HUDEP-2 (cell line): Measurements from ENCODE around the gene WDR90.

Experiments used
- DNase-seq, 76 experiments: peaks; one replicate each; lab custom pipeline; 2025; ENCODE audit not compliant: unreplicated experiment in 76 of 76; lab: John Stamatoyannopoulos, UW

WDR90 gene

GRCh38 chr16:648781-649589 is at the start of gene WDR90:
Gene WDR90 (plus strand): TSS chr16:649365. CDS start chr16:649417, 52 bp downstream.
- DNase-seq, result peak in 74 of 76 experiments; percentile 30 to 94 (median 88)

- DNase-seq, result peak in 4 of 76 experiments; percentile 15 to 28 (median 20)
These were observed 48.4 kb upstream of the WDR90 start for GRCh38 chr16:600781-601180.

DNA sequence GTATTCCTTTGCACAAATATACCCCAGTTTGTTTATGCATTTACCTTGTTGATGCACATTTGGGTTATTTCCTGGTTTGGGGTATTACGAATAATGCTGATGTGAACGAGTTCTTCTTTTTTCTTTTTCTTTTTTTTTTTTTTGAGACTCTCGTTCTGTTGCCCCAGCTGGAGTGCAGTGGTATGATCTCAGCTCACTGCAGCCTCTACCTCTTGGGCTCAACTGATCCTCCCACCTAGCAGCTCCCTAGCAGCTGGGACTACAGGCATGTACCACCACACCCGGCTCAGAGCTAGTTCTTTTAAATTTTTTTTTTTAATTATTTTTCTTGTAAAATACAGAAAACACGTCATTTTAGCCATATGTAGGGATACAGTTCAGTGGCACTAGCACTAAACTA is 45.2 kb upstream of the WDR90 start:
- no peak for DNase-seq

GRCh38 chr16:606656-607307 is 42.4 kb upstream of the WDR90 start:
- no peak for DNase-seq

GRCh38 chr16:608019-608418 is 41.1 kb upstream of the WDR90 start:
- no peak for DNase-seq

DNA sequence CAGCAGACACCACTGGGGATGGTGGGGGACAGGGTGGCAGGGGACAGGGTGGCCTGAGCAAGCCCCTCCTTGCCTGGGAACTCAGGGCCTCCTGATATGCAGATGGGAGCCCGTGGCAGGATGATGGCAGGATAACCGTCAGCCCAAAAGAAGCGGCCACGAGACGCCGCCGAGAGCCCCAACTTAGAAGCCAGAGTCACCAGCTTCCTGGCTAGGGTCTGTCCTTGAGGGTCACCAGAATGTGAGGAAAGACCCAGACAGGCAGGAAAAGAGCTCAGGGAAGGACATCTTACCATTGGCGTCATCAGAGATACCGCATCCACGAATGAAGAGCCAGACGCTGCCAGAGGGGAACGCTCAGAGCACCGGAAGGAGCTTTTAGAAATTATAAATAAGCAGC is 39.8 kb upstream of the WDR90 start:
- DNase-seq, result no peak

- no peak for DNase-seq
These were observed 39.2 kb upstream of the WDR90 start for GRCh38 chr16:609984-610383.

GRCh38 chr16:610513-611381 is 38.4 kb upstream of the WDR90 start:
- peak in 16 of 76 experiments; percentile 2 to 33 (median 19) for DNase-seq

DNA sequence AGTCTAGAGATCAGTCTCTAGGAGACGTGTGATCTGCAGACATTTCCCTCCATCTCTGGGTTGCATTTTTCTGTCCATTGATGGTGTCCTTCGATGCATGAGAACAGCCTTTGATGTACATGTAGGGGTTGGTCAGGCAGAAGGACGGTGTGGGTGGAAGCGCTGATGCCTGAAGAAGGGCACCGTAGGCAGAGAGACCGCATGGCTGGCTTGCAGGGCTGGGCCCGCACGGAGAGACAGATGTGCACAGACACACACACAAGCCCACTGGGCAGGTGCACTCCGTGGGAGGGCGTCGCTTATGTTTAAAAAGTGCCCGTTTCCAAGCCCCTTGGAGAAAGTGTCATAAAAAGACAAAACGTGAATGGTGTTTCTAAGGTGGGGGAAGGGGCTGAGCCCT is 34.0 kb upstream of the WDR90 start:
- no peak for DNase-seq

GRCh38 chr16:616733-617586 is 32.2 kb upstream of the WDR90 start:
- DNase-seq, result no peak

- no peak for DNase-seq
These were observed 31.3 kb upstream of the WDR90 start for GRCh38 chr16:617855-618254.

- no peak for DNase-seq
These were observed 29.6 kb upstream of the WDR90 start for GRCh38 chr16:619476-620100.

- DNase-seq, result no peak
These were observed 28.3 kb upstream of the WDR90 start for GRCh38 chr16:620700-621525.

- peak in 45 of 76 experiments; percentile 7 to 70 (median 43) for DNase-seq
These were observed 27.5 kb upstream of the WDR90 start for GRCh38 chr16:621526-622105.

- no peak for DNase-seq
These were observed 26.3 kb upstream of the WDR90 start for GRCh38 chr16:622920-623280.

- DNase-seq, result no peak
These were observed 24.6 kb upstream of the WDR90 start for GRCh38 chr16:624526-625070.

DNA sequence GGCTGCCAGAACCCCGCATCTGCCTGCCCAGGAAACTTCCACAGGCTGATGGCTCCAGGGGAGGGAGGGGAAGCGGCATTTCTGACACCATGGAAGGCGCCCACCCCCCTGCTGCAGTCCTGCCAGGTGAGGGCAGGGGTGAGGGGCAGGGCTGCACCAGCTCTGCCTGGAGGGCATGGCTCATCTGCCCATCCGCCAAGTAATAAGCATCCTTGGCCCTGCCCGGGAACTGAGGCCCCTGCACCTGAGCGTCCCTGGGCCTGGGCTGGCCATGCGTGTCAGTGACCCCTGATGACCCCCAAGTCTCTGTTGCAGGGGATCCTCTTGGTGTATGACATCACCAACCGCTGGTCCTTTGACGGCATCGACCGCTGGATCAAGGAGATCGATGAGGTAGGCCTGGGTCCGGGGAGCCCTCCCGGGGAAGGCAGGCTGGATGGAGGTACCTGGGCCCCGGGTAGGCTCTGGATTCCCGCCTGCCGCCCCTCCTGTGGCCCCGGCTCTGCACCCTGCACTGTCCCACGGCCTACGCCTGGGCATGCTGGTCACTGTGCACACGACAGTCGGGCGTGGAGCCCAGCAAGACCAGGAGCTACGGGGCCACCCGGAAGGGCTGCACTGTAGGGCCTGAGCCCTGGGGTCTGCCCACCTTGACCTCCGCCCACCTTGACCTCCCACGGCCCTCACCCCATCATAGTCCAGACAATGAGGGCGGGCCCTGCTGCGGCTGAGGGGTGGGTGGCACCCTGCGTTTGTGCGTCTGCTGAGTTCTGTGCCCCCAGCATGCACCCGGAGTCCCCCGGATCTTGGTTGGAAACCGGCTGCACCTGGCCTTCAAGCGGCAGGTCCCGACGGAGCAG is 23.8 kb upstream of the WDR90 start:
- DNase-seq, result no peak
